GM08714 (cell line): ENCODE data around the gene PARD6A.

ENCODE experiments used
- H3K4me3 ChIP-seq: fragments of 200-500 bp; sonication (Bioruptor generic); 2 replicates; pipeline ENCODE4 v1.5.1; 2014; ENCODE audit warnings: mild to moderate bottlenecking, low read length, inconsistent platforms
- ZNF274 ChIP-seq: IDR thresholded peaks from 2 replicates; pipeline ENCODE4 v1.6.1; 2012; ENCODE audit warnings: mild to moderate bottlenecking, low read depth, low read length

PARD6A gene

GRCh38 chr16:67649494-67649931 lies 11.2 kb upstream of the PARD6A start:
- no peak overlapping the region for H3K4me3 ChIP-seq
- no peak for TF ChIP-seq ZNF274

DNA sequence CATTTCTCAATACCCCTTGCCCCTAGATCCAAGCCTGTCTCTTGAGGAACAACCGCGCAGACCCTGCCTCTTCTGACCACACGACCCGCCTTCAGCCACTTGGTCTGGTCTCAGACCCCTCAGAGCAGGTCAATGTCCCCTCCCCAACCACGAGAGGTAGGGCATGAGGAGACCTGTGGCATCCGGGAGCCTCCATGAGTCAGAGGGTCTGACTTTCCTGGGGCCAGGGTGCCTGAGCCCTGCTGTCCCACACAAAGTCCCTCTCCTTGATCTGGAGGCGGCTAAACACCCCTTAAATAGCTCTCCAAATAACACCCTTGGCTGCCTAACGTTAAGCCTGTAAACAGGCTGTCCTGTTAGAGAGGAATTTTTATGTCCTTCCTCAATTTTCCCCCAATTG lies 10.7 kb upstream of the PARD6A start:
- H3K4me3 ChIP-seq = no peak overlapping the region
- no peak for TF ChIP-seq ZNF274

DNA sequence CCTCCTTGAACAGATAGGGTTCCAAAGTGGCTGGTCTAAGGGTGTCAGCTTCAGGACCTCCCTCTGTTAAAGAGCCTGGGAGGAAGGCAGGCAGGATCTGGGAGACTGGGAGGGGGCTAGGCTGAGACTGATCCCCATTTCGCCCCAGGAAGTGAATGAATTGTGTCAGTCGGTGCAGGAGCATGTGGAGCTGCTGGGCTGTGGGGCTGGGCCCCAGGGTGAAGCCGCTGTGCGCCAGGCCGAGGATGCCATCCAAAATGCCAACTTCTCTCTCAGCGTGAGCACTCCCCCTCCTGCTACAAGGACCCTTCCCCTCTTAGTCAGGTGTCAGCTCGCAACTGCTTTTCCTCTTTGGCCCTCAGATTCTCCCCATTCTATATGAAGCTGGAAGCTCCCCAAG lies 9.7 kb upstream of the PARD6A start:
- no peak for TF ChIP-seq ZNF274
- no peak overlapping the region for H3K4me3 ChIP-seq

GRCh38 chr16:67651847-67652246 lies 8.9 kb upstream of the PARD6A start:
- TF ChIP-seq ZNF274 = no peak
- no peak overlapping the region for H3K4me3 ChIP-seq

- no peak overlapping the region for H3K4me3 ChIP-seq
- no peak for TF ChIP-seq ZNF274
Observed at GRCh38 chr16:67652578-67653127, 8.1 kb upstream of the PARD6A start.

DNA sequence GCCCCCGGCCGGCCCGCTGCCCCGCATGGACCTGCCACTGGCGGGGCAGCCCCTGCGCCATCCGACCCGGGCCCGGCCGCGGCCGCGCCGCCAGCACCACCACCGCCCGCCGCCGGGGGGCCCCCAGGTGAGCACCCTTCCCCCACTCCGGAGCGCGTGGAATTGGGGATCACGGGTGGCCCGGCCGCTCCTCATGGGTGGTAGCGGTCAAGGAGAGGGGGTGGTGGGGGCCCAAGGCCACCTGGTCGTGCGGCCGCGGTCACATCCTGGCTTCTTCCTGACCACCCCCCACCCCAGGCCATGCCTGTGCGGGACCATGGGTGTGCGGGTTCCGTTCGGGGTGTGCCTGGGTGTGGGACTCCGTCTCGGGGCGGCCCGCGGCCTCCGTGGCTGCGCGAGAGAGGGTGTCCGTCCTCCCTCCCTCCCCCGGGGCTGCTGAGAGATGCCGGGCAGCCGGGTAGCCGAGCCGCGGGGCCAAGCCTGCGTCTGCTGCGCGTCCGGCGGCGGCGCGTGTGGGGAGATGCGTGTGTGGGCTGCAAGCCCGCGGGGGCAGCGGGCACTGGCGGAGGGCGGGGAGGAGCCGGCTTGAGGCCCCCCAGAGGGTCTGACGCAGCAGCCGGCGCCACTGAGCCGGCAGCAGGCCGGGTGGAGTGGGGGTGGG lies 7.5 kb upstream of the PARD6A start:
- no peak for TF ChIP-seq ZNF274

GRCh38 chr16:67653789-67654402 lies 6.9 kb upstream of the PARD6A start:
- no peak for TF ChIP-seq ZNF274
- H3K4me3 ChIP-seq = no peak overlapping the region

More for the DNA sequence above, 7.5 kb upstream of the PARD6A start:
- H3K4me3 ChIP-seq = no peak overlapping the region

GRCh38 chr16:67654403-67654911 lies 6.3 kb upstream of the PARD6A start:
- no peak for TF ChIP-seq ZNF274

GRCh38 chr16:67655363-67655762 lies 5.4 kb upstream of the PARD6A start:
- H3K4me3 ChIP-seq = no peak overlapping the region
- no peak for TF ChIP-seq ZNF274

More at GRCh38 chr16:67654403-67654911, 6.3 kb upstream of the PARD6A start:
- no peak overlapping the region for H3K4me3 ChIP-seq

DNA sequence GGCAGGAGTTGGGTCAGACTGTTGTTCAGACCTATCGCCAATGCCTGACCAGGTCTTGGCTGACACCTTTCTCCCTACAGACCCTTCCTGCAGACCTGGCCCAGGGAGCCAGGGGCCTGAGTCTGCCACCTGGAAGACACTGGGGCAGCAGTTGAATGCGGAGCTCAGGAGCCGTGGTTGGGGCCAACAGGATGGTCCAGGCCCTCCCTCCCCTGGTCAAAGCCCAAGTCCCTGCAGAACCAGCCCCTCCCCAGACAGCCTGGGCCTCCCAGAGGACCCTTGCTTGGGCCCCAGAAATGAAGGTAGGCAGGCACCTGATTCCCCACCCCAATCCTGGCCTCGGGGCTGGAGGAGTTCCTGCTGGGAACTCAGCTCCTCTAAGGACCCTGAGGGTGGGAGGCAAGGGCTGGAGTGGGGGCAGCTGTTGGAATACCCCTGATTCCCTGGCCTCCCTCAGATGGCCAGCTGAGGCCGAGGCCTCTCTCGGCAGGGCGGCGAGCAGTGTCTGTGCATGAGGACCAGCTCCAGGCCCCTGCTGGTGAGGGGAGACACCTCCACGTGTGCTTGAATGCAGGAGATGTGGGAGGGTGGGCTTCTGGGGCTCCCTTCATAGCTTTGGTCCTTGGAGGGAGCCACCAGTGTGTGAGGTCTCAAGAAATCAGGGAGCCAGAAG lies 4.3 kb upstream of the PARD6A start:
- H3K4me3 ChIP-seq = no peak overlapping the region
- no peak for TF ChIP-seq ZNF274

DNA sequence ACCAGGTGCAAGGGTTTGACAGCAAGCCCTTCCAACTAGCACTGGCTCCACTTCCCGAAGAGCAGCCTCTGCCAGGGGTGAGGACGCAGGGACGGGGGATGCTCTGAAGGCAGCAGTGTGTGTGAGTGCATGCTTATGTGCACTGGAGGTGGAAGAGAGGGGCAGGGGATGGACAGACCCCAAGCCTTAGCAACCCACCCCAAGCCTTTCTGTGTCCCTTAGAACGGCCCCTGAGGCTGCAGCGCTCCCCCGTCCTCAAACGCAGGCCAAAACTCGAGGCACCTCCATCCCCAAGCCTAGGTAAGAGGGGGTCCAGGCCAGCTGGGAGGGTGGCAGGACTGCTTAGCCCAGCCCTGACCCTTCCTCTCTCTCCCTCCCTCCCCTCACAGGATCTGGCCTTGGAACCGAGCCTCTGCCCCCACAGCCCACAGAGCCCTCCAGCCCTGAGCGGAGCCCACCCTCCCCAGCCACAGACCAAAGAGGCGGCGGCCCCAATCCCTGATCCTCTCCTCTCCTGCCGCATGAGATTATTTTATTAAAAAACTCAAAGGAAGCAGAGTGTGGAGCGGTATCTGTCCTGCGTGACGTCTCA lies 3.6 kb upstream of the PARD6A start:
- no peak for TF ChIP-seq ZNF274
- H3K4me3 ChIP-seq = no peak overlapping the region

DNA sequence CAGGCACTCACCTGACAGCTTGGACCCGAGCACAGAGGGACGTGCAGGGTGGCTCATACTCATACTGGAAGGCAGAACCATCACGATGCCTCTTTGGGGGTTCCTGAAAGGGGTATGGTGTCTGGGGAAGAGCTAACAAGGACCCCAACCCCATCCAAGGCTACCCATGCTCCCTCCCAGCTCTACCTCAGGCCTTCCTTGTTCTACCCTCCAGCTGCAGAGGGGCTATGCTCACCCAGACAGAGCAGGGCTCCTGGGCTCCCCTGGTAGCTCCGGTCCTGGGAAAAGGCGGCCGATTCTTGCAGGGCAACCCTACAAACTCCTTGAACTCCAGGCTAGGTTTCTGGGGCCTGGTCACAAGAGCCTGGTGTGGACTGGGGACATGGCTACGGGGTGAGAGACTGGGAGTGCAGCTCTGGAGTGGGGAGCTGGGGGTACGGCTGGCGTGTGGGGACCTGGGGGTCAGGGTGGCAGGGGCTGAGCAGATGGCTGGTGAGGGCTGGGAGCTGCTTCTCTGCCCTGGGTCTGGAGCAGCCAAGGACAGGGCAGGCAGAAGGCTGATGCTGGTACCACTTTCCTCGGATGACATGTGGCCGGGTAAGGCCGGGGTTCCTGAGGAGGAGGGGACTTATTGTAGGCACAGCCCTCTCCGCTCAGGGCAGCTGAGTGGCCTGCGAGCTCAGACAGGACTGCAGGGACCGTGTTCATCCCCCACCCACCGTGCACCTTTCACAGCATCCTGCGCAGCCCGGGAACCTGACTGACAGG lies 2.8 kb upstream of the PARD6A start:
- no peak for TF ChIP-seq ZNF274
- H3K4me3 ChIP-seq = no peak overlapping the region

DNA sequence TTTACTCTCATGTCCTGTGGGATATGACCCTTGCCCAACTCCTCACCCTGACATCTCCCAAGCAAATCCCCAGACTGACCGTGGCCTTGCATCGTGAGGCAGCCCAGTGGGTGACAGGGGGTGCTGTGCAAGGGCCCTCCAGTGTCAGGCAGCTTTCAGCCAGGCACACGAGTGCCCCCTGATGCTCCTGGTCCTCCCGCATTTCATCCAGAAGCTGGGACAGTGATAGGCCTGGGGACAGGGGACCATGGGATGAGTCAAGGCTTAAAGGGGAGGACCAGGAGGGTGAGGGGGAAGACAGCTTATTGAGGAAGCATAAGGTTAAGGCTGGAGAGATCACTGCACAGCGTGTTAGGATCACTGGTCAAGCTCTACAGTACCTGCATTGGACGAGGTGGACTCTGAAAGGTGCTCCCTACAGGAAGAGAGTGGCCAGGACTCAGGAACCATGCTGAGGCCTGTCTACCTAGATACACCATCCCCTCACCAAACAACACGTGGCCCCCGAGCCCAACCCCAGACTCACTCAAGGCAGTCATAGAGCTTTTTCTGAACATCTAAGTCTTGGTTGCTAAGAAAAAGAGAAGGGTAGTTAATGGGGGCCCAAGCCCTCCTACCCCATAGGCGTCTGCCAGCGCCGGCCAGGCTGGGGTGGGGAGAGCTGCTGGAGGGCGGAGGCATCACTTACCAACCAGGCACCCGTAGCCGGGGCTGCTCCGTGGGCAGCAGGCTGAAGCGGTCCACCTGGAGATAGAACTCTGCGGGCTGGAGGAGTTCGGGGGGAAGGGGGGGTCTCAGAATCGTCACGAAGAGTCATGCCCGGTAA lies 1.7 kb upstream of the PARD6A start:
- no peak for TF ChIP-seq ZNF274

More for the DNA sequence above, 1.7 kb upstream of the PARD6A start:
- H3K4me3 ChIP-seq = peak overlapping the region; percentile 64; the same call in 1 of the 2 replicates
